ENCODE data around the gene DBF4B.
"Not testable (repeated sequence)": the region's sequence is repeated elsewhere in the genome, so short reads cannot be mapped to it uniquely, and the experiment has no call there.

DNA sequence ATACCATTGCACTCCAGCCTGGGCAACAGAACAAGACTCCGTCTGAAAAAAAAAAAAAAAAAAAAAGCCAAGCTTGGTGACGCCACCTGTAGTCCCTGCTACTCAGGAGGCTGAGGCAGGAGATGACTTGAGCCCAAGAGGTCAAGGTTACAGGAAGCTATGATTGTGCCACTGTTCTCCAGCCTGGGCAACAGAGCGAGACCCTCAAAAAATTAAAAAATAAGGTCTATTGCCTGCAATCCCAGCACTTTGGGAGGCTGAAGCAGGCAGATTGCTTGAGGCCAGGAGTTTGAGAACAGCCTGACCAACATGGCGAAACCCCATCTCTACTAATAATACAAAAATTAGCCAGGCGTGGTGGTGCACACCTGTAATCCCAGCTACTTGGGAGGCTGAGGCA is 46.7 kb downstream of the DBF4B start:
- TF ChIP-seq, protein P1, sequence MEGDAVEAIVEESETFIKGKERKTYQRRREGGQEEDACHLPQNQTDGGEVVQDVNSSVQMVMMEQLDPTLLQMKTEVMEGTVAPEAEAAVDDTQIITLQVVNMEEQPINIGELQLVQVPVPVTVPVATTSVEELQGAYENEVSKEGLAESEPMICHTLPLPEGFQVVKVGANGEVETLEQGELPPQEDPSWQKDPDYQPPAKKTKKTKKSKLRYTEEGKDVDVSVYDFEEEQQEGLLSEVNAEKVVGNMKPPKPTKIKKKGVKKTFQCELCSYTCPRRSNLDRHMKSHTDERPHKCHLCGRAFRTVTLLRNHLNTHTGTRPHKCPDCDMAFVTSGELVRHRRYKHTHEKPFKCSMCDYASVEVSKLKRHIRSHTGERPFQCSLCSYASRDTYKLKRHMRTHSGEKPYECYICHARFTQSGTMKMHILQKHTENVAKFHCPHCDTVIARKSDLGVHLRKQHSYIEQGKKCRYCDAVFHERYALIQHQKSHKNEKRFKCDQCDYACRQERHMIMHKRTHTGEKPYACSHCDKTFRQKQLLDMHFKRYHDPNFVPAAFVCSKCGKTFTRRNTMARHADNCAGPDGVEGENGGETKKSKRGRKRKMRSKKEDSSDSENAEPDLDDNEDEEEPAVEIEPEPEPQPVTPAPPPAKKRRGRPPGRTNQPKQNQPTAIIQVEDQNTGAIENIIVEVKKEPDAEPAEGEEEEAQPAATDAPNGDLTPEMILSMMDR (IDR thresholded peaks at IDR 0.05; ENCODE audit: low read depth, low read length, missing input control), result not testable (repeated sequence)
- TF ChIP-seq, protein P2, sequence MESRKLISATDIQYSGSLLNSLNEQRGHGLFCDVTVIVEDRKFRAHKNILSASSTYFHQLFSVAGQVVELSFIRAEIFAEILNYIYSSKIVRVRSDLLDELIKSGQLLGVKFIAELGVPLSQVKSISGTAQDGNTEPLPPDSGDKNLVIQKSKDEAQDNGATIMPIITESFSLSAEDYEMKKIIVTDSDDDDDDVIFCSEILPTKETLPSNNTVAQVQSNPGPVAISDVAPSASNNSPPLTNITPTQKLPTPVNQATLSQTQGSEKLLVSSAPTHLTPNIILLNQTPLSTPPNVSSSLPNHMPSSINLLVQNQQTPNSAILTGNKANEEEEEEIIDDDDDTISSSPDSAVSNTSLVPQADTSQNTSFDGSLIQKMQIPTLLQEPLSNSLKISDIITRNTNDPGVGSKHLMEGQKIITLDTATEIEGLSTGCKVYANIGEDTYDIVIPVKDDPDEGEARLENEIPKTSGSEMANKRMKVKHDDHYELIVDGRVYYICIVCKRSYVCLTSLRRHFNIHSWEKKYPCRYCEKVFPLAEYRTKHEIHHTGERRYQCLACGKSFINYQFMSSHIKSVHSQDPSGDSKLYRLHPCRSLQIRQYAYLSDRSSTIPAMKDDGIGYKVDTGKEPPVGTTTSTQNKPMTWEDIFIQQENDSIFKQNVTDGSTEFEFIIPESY (IDR thresholded peaks at IDR 0.05), result not testable (repeated sequence)
- not testable (repeated sequence) for TF ChIP-seq TAF1 (conservative IDR thresholded peaks at IDR 0.05); YY1 (IDR thresholded peaks at IDR 0.05); RAD21 (IDR thresholded peaks at IDR 0.05); RXRA (IDR thresholded peaks at IDR 0.05); SP1 (IDR thresholded peaks at IDR 0.05); JUND (IDR thresholded peaks at IDR 0.05)
- TF ChIP-seq, protein P3, sequence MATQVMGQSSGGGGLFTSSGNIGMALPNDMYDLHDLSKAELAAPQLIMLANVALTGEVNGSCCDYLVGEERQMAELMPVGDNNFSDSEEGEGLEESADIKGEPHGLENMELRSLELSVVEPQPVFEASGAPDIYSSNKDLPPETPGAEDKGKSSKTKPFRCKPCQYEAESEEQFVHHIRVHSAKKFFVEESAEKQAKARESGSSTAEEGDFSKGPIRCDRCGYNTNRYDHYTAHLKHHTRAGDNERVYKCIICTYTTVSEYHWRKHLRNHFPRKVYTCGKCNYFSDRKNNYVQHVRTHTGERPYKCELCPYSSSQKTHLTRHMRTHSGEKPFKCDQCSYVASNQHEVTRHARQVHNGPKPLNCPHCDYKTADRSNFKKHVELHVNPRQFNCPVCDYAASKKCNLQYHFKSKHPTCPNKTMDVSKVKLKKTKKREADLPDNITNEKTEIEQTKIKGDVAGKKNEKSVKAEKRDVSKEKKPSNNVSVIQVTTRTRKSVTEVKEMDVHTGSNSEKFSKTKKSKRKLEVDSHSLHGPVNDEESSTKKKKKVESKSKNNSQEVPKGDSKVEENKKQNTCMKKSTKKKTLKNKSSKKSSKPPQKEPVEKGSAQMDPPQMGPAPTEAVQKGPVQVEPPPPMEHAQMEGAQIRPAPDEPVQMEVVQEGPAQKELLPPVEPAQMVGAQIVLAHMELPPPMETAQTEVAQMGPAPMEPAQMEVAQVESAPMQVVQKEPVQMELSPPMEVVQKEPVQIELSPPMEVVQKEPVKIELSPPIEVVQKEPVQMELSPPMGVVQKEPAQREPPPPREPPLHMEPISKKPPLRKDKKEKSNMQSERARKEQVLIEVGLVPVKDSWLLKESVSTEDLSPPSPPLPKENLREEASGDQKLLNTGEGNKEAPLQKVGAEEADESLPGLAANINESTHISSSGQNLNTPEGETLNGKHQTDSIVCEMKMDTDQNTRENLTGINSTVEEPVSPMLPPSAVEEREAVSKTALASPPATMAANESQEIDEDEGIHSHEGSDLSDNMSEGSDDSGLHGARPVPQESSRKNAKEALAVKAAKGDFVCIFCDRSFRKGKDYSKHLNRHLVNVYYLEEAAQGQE (IDR thresholded peaks at IDR 0.05), result not testable (repeated sequence)
- TF ChIP-seq, protein P4, sequence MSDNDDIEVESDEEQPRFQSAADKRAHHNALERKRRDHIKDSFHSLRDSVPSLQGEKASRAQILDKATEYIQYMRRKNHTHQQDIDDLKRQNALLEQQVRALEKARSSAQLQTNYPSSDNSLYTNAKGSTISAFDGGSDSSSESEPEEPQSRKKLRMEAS (IDR thresholded peaks at IDR 0.05), result not testable (repeated sequence)
- TF ChIP-seq, protein P5, sequence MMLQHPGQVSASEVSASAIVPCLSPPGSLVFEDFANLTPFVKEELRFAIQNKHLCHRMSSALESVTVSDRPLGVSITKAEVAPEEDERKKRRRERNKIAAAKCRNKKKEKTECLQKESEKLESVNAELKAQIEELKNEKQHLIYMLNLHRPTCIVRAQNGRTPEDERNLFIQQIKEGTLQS (IDR thresholded peaks at IDR 0.05), result not testable (repeated sequence)

Data from liver (tissue), 3 donors.